Activated T-cell treated with anti-CD3 and anti-CD28 coated beads for 4 hours (primary cell): ENCODE data around the gene VWF.
A peak's percentile ranks its signal among the peaks of the same experiment; 100 is the strongest.

Experiments used
- DNase-seq: peaks from one replicate; pipeline ENCODE4 v3.0.0-alpha.2; 2020

VWF gene

GRCh38 chr12:5973461-5974115, 150.9 kb downstream of the VWF start:
- DNase-seq = no peak

- DNase-seq = no peak
Observed at GRCh38 chr12:5972387-5972786, 152.1 kb downstream of the VWF start.

GRCh38 chr12:5971194-5971850, 153.1 kb downstream of the VWF start:
- no peak for DNase-seq

GRCh38 chr12:5969974-5970690, 154.3 kb downstream of the VWF start:
- no peak for DNase-seq

GRCh38 chr12:5969156-5969973, 155.1 kb downstream of the VWF start:
- DNase-seq = no peak

- no peak for DNase-seq
Observed at GRCh38 chr12:5967645-5968415, 156.6 kb downstream of the VWF start.

- DNase-seq = no peak
Observed at GRCh38 chr12:5966486-5967095, 157.9 kb downstream of the VWF start.

GRCh38 chr12:5965950-5966383, 158.5 kb downstream of the VWF start:
- peak; percentile 25 for DNase-seq

GRCh38 chr12:5964913-5965900, 159.3 kb downstream of the VWF start:
- no peak for DNase-seq

- DNase-seq = no peak
Observed at GRCh38 chr12:5963515-5963914, 161.0 kb downstream of the VWF start.

- no peak for DNase-seq
Observed at GRCh38 chr12:5960783-5961182, 163.7 kb downstream of the VWF start.

GRCh38 chr12:5956987-5957386, 167.5 kb downstream of the VWF start:
- DNase-seq = no peak

- no peak for DNase-seq
Observed at GRCh38 chr12:5954661-5955060, 169.8 kb downstream of the VWF start.

GRCh38 chr12:5953835-5954586, 170.5 kb downstream of the VWF start:
- no peak for DNase-seq

GRCh38 chr12:5952031-5952430, 172.4 kb downstream of the VWF start:
- DNase-seq = no peak

GRCh38 chr12:5948696-5949095, 175.8 kb downstream of the VWF start:
- no peak for DNase-seq

- DNase-seq = no peak
Observed at GRCh38 chr12:5947006-5947405, 177.5 kb downstream of the VWF start.

- no peak for DNase-seq
Observed at GRCh38 chr12:5946388-5946787, 178.1 kb downstream of the VWF start.

- no peak for DNase-seq
Observed at GRCh38 chr12:5945071-5946008, 179.1 kb downstream of the VWF start, which contains the start of gene ANO2. TSS of gene ANO2 (minus strand) at chr12:5945259. CDS start at chr12:5945217, 42 bp downstream.
